LHCN-M2 (cell line): ENCODE measurements around the gene SERPINH1. TPM values are rescaled to one million over a fixed set of nuclear protein-coding genes. Genes with fewer than 3 reads are reported as not detected.

Experiments
- DNase-seq: peaks from one replicate; pipeline ENCODE4 v3.0.0-alpha.2; 2012; ENCODE audit warnings: low read depth
- total RNA-seq: library from RNA; depleted of rRNA; stranded (reverse); fragments of >200 nt; gene quantifications from 2 replicates; pipeline ENCODE4 v1.2.3, GENCODE V29; 2014

Gene SERPINH1
- total RNA-seq, 1 experiment from 2014 or later = 419 TPM

GRCh38 chr11:75532200-75533048 lies 29.6 kb upstream of the SERPINH1 start:
- DNase-seq = peak; percentile 38

GRCh38 chr11:75533896-75534258 lies 28.2 kb upstream of the SERPINH1 start:
- no peak for DNase-seq

DNA sequence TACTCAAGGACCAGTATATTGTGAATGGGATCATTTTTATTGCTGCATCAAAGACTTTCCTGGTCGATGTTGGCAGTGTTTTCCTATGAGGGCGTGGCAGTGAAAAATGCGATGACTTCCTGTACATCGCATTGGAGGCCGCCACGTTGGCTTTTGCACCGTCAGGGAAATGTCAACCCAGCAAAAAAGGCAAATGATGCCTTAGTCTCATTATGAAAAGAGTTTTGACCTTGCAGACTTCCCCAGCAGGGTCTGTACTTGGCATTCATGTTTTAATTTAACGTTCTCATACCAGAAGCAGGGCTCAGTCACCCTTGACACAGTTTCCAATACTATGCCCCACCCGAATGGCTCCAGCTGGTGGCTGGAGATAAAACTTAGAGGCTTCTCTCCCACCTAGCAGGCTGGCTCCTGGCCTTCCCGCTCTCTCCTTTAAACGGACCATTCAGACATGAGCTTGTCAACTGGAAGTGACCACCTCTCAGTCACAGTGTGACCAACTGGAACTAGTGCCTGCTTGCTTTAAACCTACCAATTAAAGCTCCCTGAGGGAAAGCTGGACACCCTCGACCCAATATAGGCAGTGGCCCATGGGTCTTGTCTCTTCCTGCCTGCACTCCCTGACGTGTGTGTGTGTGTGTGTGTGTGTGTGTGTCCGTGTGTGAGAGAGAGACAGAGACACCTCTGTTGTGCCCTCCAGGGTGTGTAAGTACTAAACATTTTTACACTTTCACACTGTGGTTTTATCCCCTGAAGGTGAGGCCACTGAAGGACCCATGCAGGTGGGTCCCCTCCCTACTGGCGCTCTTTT lies 27.6 kb upstream of the SERPINH1 start:
- DNase-seq = no peak

- no peak for DNase-seq
These were observed 27.0 kb upstream of the SERPINH1 start for GRCh38 chr11:75535071-75535470.

GRCh38 chr11:75536786-75537641 lies 25.0 kb upstream of the SERPINH1 start:
- DNase-seq = peak; percentile 20

GRCh38 chr11:75537740-75538139 lies 24.3 kb upstream of the SERPINH1 start:
- no peak for DNase-seq

DNA sequence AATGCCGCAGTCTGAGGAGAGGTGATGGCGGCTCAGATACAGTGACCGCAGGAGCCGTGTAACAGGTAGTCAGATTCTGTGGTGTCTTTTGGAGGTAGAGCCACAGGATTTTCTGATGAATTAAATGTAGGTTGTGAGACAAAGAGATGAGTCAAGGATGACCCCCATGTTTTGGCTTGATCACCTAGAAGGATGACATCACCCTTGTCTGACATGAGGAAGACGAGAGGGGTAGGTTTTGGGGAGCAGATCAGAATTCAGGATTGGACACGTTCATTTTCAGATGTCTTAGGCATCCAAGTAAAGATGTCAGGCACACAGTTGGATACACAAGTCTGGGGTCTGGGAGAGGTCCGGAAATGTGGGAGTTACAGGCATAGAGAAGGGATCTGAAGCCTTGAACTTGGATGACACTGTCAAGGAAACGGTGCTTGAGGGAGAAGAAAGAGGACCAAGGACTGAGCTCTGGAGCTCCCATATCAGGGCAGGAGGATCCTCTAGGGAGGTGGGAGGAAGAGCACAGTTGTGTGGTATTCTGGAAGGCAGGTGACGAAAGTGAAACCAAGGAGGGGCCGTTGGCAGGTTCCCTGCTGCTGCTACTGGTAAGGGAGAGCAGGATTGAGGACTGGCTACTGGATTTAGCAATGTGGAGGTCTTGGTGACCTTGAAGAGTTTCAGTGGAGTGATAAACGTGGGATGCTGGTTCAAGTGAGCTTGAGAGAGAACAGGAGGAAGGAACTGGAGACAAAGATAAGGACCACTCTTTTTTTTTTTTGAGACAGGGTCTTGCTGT lies 23.7 kb upstream of the SERPINH1 start:
- no peak for DNase-seq

DNA sequence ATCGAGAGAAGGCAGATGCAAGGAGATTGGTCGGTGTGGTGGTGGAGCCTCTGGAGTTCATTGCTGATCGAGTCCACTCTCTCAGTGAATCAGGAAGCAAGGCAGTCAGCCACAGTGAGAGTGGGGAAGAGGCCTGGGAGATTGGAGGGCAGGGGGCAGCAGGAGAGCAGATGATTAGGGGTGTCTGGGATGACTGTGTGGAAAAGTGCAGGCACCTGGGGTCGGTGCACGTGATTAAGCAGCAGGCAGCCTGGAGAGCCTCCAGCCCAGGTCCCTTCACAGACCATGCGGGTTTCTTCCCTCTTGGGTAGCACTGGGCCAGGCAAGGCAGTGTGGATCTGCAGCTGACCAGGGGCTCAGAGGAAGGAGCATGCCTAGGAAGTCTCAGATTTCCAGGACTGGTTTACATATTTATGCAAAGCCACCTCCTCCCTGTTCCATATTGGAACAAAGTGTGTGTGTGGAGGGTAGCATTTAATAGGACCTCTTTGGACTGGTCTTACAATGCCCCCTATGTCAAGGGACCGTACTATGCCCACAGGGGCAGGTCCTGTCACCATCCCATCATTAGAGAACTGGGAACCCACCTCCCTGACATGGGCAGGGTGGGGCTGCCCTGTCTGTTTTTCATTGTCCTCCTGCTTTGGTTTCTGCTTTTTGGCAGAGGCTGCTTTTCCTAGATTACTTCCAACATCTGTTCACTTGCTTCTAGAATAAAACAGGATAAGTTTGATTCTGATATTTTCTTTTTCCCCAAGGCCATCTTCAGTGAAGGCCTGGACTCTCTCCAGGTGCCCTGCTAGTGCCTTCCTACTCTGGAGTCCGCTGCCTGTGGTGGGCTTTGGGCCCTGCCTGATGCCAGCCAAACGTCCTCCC lies 22.4 kb upstream of the SERPINH1 start:
- no peak for DNase-seq

GRCh38 chr11:75541193-75542087 lies 20.6 kb upstream of the SERPINH1 start:
- DNase-seq = no peak

- no peak for DNase-seq
These were observed 20.0 kb upstream of the SERPINH1 start for GRCh38 chr11:75542088-75542438.

DNA sequence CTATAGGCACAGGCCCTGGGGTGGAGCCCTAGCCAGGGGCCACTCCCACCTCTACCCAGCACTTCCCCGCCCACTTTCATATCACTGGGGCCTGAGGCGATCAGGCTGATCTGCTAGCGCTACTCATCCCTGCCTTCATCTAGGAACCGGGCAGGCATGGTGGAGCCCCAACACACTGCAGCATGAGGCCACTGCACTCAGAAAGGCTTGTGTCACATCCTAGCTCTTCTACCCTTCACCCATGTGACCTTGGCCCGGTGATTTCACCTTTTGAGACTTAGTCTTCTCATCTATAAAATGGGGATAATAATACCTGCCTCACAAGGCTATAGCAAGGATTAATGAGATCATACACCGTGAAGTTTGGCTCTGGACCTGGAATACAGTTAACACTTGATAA lies 18.2 kb upstream of the SERPINH1 start:
- no peak for DNase-seq

DNA sequence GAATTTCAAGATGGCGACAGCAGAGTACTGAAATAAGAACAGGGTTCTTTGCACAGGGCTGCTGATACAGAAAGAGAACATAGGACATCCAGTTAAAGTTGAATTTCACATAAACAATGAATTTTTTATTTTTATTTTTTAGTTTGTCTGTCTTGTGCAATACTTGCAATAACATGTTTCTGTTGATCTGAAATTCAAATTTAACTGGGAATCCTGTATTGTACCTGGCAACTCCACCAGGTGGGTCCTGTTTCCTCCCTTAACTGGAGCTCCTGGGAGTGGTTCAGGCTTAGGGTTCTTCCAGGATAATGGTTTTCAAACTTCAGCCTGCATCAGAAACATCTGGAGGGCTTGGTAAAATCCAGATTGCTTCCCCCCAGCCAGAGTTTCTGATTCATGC lies 14.9 kb upstream of the SERPINH1 start:
- no peak for DNase-seq

GRCh38 chr11:75547617-75548058 lies 14.4 kb upstream of the SERPINH1 start:
- peak; percentile 49 for DNase-seq

DNA sequence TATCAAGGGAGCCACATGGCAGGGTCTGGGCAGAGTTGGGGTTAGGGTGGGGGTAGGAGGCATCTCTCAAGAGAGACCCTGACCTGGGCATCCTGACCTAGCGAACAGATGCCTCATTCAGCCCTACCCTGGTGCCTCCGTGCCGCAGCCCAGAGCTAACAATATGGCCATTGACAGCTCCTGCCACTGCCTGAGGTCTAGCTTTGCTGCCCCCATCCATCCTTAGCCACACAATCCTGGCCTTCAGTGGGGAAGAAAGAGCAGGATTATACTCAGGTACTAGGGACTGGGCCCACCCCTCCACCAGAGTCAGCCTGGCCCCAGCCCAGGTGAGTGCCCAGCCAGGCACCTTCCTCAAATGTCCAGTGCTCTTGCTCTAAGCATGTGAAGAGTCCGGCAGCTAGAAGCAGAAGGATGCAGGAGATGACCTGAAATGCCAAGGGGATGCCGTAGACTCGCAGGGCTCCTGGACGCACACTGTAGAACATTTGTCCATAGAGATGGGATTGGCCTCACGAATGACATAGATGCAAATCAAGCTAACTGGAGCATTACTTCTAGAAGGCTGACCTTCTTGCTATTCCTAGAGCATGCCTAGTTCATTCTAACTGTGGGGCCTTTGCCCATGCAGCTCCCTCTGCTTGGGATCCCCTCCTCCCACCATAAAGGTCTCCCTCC lies 13.3 kb upstream of the SERPINH1 start:
- DNase-seq = no peak

DNA sequence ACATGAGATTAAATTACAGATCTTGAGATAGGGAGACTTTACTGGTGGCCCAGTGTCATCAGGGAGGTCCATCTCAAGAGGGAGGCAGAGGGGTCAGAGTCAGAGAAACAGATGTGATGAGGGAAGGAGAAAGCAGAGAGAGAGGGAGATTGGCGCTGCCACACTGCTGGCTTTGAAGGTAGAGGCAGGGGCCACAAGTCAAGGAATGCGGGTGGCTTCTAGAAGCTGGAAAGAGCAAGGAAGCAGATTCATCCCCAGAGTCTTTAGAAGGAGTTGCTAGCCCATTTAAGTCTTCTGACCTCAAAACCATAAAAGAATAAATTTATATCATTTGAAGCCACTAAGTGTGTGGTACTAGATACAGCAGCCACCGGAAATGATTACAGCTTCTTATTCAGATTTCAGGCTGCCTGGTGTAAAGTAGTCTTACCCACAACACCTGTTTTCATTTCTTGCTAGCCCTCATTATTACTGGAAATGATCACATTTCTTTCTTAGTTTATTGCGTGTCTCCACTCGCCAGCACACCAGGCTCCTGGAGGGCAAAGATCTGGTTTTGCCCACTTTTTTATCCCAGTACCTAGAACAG lies 12.6 kb upstream of the SERPINH1 start:
- peak; percentile 41 for DNase-seq

GRCh38 chr11:75553182-75553581 lies 8.9 kb upstream of the SERPINH1 start:
- DNase-seq = no peak

DNA sequence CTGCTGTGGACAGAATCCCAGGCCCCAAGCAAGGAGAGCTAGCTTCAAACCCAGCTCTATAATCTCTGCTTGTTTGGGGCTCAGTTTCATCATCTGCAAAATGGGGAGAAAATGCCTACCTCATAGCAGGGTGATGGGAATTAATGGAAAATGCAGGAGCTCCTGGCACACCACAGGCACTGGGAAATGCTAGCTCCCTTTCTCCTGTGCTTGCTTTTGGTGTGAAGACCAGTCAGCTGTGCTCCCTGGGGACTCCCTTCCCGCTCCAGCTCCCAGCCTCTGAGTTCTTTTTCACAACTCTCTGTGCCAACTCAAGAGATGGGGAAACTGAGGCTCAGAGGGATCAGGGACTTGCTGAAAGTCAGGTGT lies 8.2 kb upstream of the SERPINH1 start:
- DNase-seq = peak; percentile 54
